ENCODE measurements around the gene PET100.

Gene PET100

GRCh38 chr19:7611541-7612279, 17.9 kb upstream of the PET100 start:
- no peak for DNase-seq (ENCODE audit: low spot score)
- TF ChIP-seq, protein P1, sequence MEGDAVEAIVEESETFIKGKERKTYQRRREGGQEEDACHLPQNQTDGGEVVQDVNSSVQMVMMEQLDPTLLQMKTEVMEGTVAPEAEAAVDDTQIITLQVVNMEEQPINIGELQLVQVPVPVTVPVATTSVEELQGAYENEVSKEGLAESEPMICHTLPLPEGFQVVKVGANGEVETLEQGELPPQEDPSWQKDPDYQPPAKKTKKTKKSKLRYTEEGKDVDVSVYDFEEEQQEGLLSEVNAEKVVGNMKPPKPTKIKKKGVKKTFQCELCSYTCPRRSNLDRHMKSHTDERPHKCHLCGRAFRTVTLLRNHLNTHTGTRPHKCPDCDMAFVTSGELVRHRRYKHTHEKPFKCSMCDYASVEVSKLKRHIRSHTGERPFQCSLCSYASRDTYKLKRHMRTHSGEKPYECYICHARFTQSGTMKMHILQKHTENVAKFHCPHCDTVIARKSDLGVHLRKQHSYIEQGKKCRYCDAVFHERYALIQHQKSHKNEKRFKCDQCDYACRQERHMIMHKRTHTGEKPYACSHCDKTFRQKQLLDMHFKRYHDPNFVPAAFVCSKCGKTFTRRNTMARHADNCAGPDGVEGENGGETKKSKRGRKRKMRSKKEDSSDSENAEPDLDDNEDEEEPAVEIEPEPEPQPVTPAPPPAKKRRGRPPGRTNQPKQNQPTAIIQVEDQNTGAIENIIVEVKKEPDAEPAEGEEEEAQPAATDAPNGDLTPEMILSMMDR (IDR thresholded peaks at IDR 0.05; ENCODE audit: borderline replicate concordance, control extremely low read depth, extremely low read depth, insufficient read depth, missing control alignments) = no peak
- in situ Hi-C loops (cut with MboI; ENCODE audit: low sequenced_read_pairs, unreplicated experiment) = no loop called here

- no peak for DNase-seq (ENCODE audit: low spot score)
- in situ Hi-C loops (cut with MboI; ENCODE audit: low sequenced_read_pairs, unreplicated experiment) = no loop called here
Observed at GRCh38 chr19:7612282-7613274, 17.0 kb upstream of the PET100 start.

GRCh38 chr19:7614859-7615741, 14.5 kb upstream of the PET100 start:
- in situ Hi-C loops (cut with MboI; ENCODE audit: low sequenced_read_pairs, unreplicated experiment) = no loop called here
- TF ChIP-seq, protein P1 (IDR thresholded peaks at IDR 0.05; ENCODE audit: borderline replicate concordance, control extremely low read depth, extremely low read depth, insufficient read depth, missing control alignments) = no peak
- no peak for DNase-seq (ENCODE audit: low spot score)

More at GRCh38 chr19:7612282-7613274, 17.0 kb upstream of the PET100 start:
- TF ChIP-seq, protein P1 (IDR thresholded peaks at IDR 0.05; ENCODE audit: borderline replicate concordance, control extremely low read depth, extremely low read depth, insufficient read depth, missing control alignments) = no peak

DNA sequence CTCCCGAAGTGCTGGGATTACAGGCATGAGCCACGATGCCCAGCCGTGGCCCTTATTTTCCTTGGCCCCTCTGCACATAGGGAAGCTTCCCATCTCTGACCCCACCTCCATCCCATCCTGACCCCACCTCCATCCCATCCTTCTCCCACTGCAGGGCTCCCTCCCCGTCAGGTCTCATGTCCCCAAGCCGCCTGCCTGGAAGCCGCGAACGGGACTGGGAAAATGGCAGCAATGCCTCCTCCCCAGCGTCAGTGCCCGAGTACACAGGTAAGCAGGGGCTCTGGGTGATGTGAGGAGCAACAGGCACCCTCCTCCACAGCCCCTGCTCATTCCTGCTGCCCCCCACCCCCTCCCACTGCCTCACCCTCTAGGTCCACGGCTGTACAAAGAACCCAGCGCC, 12.4 kb upstream of the PET100 start:
- in situ Hi-C loops (cut with MboI; ENCODE audit: low sequenced_read_pairs, unreplicated experiment) = no loop called here
- TF ChIP-seq, protein P1 (IDR thresholded peaks at IDR 0.05; ENCODE audit: borderline replicate concordance, control extremely low read depth, extremely low read depth, insufficient read depth, missing control alignments) = no peak
- no peak for DNase-seq (ENCODE audit: low spot score)

DNA sequence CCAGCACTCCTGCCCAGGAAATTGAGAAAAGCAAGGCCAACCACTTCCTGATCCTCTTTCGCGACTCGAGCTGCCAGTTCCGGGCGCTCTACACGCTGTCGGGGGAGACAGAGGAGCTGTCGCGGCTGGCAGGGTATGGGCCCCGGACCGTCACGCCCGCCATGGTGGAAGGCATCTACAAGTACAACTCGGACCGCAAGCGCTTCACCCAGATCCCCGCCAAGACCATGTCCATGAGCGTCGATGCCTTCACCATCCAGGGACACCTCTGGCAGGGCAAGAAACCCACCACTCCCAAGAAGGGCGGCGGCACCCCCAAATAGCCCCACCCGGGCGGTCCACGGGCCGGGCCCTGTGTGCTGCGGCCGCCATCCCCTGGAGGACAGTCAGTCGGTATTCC, 11.9 kb upstream of the PET100 start:
- in situ Hi-C loops (cut with MboI; ENCODE audit: low sequenced_read_pairs, unreplicated experiment) = no loop called here

More for the DNA sequence above, 11.9 kb upstream of the PET100 start:
- TF ChIP-seq, protein P1 (IDR thresholded peaks at IDR 0.05; ENCODE audit: borderline replicate concordance, control extremely low read depth, extremely low read depth, insufficient read depth, missing control alignments) = no peak
- DNase-seq (ENCODE audit: low spot score) = no peak
